PC-3 (cell line): ENCODE measurements around the gene STXBP5. TPM values are rescaled to one million over a fixed set of nuclear protein-coding genes. Genes with fewer than 3 reads are reported as not detected.

Source experiments
- ATAC-seq: fragments of 200-7000 bp; cut with Tn5 transposase; 2 replicates; pipeline ENCODE4 v1.9.1; 2020; ENCODE audit warnings: mild to moderate bottlenecking, moderate library complexity
- BruUV-seq: library from RNA; stranded (reverse); fragments of 400-500 nt; replicated peaks from 2 replicates; lab custom pipeline; 2021; lab: Mats Ljungman, UMichigan
- CTCF ChIA-PET: fragments of 300-600 bp; sonication (Branson Sonifier 250); formaldehyde crosslinking; loops from one replicate; lab custom pipeline; 2022; ENCODE audit warnings: antibody characterized with exemption; lab: Charles Lee
- POLR2A ChIA-PET: fragments of 300-600 bp; sonication (Branson Sonifier 250); formaldehyde crosslinking; loops from one replicate; lab custom pipeline; 2022; ENCODE audit warnings: antibody characterized with exemption; ENCODE audit not compliant: unreplicated experiment; lab: Charles Lee
- DNase-seq: peaks from one replicate; pipeline ENCODE4 v3.0.0-alpha.2; 2015
- H2AFZ ChIP-seq: fragments of 300-600 bp; sonication (generic); 2 replicates; pipeline ENCODE4 v1.6.0; 2016; ENCODE audit warnings: antibody characterized with exemption, low read length
- H3F3A ChIP-seq: fragments of 300-600 bp; sonication (generic); one replicate; pipeline ENCODE4 v1.6.0; 2017; ENCODE audit warnings: antibody characterized with exemption, low read length, control low read depth, mild to moderate bottlenecking; ENCODE audit not compliant: unreplicated experiment
- H3K27ac ChIP-seq: fragments of 300-600 bp; sonication (generic); 2 replicates; pipeline ENCODE4 v1.5.1; 2016; ENCODE audit warnings: mild to moderate bottlenecking, low read length
- H3K27me3 ChIP-seq: fragments of 300-600 bp; sonication (generic); 2 replicates; pipeline ENCODE4 v1.6.1; 2016; ENCODE audit warnings: low read length, mixed read lengths
- H3K36me3 ChIP-seq: fragments of 300-600 bp; sonication (generic); 2 replicates; pipeline ENCODE4 v1.6.1; 2016; ENCODE audit warnings: low read depth, mixed run types, low read length, mixed read lengths
- H3K4me1 ChIP-seq: fragments of 300-600 bp; sonication (generic); 2 replicates; pipeline ENCODE4 v1.5.1; 2016; ENCODE audit warnings: low read length; ENCODE audit not compliant: insufficient read depth
- H3K4me2 ChIP-seq: fragments of 300-600 bp; sonication (generic); 2 replicates; pipeline ENCODE4 v1.6.0; 2016; ENCODE audit warnings: low read length
- H3K4me3 ChIP-seq: fragments of 300-600 bp; sonication (generic); 2 replicates; pipeline ENCODE4 v1.5.1; 2016; ENCODE audit warnings: mild to moderate bottlenecking, low read length, mixed read lengths
- H3K79me2 ChIP-seq: fragments of 300-600 bp; sonication (generic); 2 replicates; pipeline ENCODE4 v1.6.1; 2017; ENCODE audit warnings: low read length, mixed read lengths
- H3K9ac ChIP-seq: fragments of 300-600 bp; sonication (generic); 2 replicates; pipeline ENCODE4 v1.6.0; 2016; ENCODE audit warnings: mild to moderate bottlenecking, low read length
- H3K9me2 ChIP-seq: fragments of 300-600 bp; sonication (generic); replicated peaks from 2 replicates; pipeline ENCODE4 v1.6.1; 2016; ENCODE audit warnings: mixed run types, low read length, mixed read lengths
- H3K9me3 ChIP-seq: fragments of 300-600 bp; sonication (generic); 2 replicates; pipeline ENCODE4 v1.6.1; 2016; ENCODE audit warnings: low read length, mixed read lengths
- H4K20me1 ChIP-seq: fragments of 300-600 bp; sonication (generic); 2 replicates; pipeline ENCODE4 v1.6.1; 2016; ENCODE audit warnings: low read length, mixed read lengths
- EZH2 ChIP-seq: fragments of 300-600 bp; sonication (generic); IDR thresholded peaks from one replicate; pipeline ENCODE4 v1.6.1; 2017; ENCODE audit warnings: antibody characterized with exemption, mild to moderate bottlenecking, low read length; ENCODE audit not compliant: unreplicated experiment
- EZH2phosphoT487 ChIP-seq: fragments of 300-600 bp; sonication (generic); IDR thresholded peaks from 2 replicates; pipeline ENCODE4 v1.6.1; 2018; ENCODE audit warnings: mild to moderate bottlenecking, antibody characterized with exemption, low read length, borderline replicate concordance
- intact Hi-C: fragments of 100-400 bp; cut with micrococcal nuclease; formaldehyde crosslinking; loops from 2 replicates; pipeline ENCODE4 v1.9.0; 2023
- total RNA-seq: library from RNA; depleted of rRNA; stranded (reverse); fragments of >200 nt; gene quantifications from 2 replicates; pipeline ENCODE4 v1.2.3, GENCODE V29; 2014
- TF ChIP-seq, protein P1 (sequence below): fragments of 300-600 bp; sonication (generic); conservative IDR thresholded peaks from 2 replicates; pipeline ENCODE4 v1.5.1; 2017; ENCODE audit warnings: antibody characterized with exemption, low read depth, mild to moderate bottlenecking, low read length

Gene STXBP5
- total RNA-seq, 1 experiment from 2014 or later, result 12.9 TPM

DNA sequence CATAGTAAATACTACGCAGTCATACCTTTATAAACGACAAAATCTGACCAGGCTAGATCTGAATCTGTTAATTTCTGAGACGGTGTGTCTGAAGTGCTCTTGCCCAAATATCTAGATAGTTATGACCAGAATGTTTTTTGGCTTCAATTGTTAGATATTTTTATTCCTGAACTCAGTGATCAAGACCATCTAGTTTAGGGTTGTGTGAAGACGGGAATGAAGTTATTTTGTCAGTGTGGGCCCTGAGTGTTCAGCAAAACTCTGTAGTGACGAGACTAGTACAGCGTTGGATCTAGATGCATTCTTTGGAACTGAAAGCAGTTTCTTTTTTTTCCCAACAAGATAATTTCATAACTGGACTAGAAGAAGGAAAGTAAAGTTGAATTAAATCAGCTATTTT is 3.1 kb downstream of the STXBP5 start:
- Histone ChIP-seq H3K9me2 (no peaks in the 10 kb centered on the region), H3K27ac (peak overlapping the region; percentile 11; the same call in 1 of the 2 replicates), H3K36me3 (no peaks in the 10 kb centered on the region), H3F3A (no peaks in the 10 kb centered on the region), H3K79me2 (peaks cover 70% of the 10 kb centered on the region), H3K27me3 (no peaks in the 10 kb centered on the region), H3K9ac (peak overlapping the region; percentile 7; the same call in 1 of the 2 replicates), H4K20me1 (no peaks in the 10 kb centered on the region), H3K9me3 (no peaks in the 10 kb centered on the region), H3K4me3 (peak overlapping the region; percentile 12; the same call in 1 of the 2 replicates), H3K4me1 (peaks cover 16% of the 10 kb centered on the region), H3K4me2 (peak overlapping the region; percentile 82), H2AFZ (no peak overlapping the region)
- POLR2A ChIA-PET, result no interaction called here
- CTCF ChIA-PET, result no interaction called here
- no peak for ATAC-seq
- no TSS peak for BruUV-seq
- intact Hi-C loops, result loop anchor here (10.0 kb wide), 1 partner anchor 77 kb away; no protein-coding TSS in a partner anchor
- TF ChIP-seq EZH2, result no peak
- no peak for TF ChIP-seq EZH2phosphoT487
- TF ChIP-seq, protein P1, sequence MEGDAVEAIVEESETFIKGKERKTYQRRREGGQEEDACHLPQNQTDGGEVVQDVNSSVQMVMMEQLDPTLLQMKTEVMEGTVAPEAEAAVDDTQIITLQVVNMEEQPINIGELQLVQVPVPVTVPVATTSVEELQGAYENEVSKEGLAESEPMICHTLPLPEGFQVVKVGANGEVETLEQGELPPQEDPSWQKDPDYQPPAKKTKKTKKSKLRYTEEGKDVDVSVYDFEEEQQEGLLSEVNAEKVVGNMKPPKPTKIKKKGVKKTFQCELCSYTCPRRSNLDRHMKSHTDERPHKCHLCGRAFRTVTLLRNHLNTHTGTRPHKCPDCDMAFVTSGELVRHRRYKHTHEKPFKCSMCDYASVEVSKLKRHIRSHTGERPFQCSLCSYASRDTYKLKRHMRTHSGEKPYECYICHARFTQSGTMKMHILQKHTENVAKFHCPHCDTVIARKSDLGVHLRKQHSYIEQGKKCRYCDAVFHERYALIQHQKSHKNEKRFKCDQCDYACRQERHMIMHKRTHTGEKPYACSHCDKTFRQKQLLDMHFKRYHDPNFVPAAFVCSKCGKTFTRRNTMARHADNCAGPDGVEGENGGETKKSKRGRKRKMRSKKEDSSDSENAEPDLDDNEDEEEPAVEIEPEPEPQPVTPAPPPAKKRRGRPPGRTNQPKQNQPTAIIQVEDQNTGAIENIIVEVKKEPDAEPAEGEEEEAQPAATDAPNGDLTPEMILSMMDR, result no peak
- DNase-seq, result no peak

DNA sequence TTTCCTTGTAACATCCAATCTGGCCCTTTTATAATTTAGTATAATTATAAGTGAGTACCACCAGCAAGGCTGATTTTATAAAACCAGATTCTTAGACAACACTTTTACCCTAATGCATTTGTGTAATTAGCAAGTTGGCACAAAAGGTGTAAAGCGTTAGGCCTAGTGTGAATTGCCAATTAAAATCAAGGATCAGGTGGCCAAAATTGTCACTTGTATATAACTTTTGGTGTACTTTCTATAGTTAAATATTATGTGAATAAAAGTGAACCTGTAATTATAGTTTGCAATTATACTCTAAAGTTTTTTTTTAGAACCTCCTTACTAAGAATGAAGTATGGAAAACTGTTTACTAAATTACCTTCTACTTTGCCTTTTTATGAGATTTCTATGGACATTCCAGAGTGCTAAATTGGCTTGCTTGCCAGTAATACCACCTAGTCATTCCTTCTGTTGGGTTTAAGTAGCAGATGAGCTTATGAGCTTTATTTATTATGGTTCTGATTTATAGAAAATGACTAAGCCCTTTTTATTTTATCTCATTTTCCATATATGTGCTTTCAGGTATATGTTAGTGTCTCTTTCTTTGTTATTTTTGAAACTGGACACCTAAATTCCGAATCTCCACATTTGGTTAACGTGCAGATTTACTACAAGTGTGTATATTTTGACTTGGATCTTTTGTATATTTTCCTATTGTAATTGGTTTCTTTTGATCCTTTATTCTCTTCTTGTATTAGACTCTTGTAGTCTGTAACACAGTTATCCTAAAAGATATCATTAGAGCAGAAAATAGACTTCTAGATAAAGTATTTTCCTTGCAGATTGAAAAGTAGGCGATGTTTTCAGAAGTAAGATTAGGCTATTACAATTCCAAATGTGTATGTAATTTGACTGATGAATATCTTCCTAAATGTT is 3.9 kb downstream of the STXBP5 start:
- Histone ChIP-seq H4K20me1 (no peaks in the 10 kb centered on the region), H3K27ac (peak overlapping the region; percentile 23), H3K9me3 (no peaks in the 10 kb centered on the region), H3K4me2 (peak overlapping the region; percentile 82), H3K79me2 (peaks cover 76% of the 10 kb centered on the region), H2AFZ (no peak overlapping the region), H3K27me3 (no peaks in the 10 kb centered on the region), H3F3A (no peaks in the 10 kb centered on the region), H3K4me1 (peaks cover 16% of the 10 kb centered on the region), H3K4me3 (peak overlapping the region; percentile 12), H3K36me3 (no peaks in the 10 kb centered on the region), H3K9me2 (no peaks in the 10 kb centered on the region), H3K9ac (peak overlapping the region; percentile 7; the same call in 1 of the 2 replicates)
- DNase-seq, result peak; percentile 51
- TF ChIP-seq, protein P1, result no peak
- TF ChIP-seq EZH2 (no peak), EZH2phosphoT487 (no peak)
- POLR2A ChIA-PET, result no interaction called here
- intact Hi-C loops, result loop anchor here (10.0 kb wide), 1 partner anchor 77 kb away; no protein-coding TSS in a partner anchor
- CTCF ChIA-PET, result no interaction called here
- no TSS peak for BruUV-seq
- ATAC-seq, result peak; percentile 19
